Fibroblast of the conjunctiva (primary cell): ENCODE results near the gene MCAT.
"Not testable (repeated sequence)": the region's sequence is repeated elsewhere in the genome, so short reads cannot be mapped to it uniquely, and the experiment has no call there.

Experiments used
- DNase-seq: peaks from one replicate; pipeline ENCODE4 v3.0.0-alpha.2; 2010; ENCODE audit warnings: low read depth

MCAT gene

DNA sequence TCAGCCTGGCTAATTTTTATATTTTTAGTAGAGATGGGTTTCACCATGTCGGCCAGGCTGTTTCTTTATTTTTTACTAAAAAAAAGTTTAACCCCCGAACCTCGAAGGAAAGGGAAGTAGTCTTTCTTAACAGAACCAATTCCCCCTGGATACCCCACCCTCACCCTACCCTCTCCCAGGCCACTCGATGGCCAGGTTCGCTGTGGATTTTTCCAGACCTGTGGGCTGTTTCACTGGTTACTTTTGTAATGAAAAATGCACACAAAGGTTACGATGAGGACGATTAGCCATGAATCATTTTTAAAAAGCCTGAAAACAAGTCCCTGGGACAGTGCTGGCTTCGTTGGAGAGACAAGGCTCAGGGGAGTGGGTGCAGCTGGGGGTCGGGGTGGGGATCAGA is 10.7 kb upstream of the MCAT start:
- DNase-seq, result no peak

DNA sequence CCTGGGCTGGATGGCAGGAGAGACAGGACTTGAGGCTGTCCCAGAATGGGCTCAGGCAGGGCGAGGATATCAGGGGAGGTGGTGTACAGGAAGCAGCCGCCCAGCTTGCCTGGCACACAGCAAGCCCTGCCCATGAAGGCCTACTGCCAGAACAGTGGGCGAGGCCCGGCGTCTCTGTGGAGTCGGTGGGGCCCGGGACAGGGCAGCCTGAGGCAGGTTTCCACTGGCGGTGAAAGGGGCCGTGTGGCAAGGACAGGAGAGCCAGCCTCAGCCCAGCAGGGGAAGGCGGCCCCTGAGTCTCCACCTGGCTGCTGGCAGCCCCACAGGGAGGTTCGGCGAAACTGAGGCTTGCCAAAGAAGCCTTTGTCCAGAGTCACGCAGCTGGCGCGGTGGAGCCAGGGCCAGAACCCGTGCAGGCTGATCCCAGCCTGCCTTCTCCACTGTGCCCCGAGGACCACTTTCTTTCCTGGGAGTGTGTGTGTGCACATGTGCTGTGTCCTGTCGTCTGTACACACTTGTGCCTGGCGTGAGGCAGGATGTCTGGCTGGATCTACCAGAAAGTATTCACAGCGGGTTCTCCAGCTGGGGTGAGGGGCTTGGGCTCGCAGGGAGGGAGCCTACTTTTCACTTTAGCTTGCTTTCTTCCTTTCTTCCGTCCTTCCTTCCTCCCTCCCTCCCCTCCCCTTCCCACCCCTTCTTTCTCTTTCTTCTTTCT is 9.3 kb upstream of the MCAT start:
- DNase-seq, result peak; percentile 51

DNA sequence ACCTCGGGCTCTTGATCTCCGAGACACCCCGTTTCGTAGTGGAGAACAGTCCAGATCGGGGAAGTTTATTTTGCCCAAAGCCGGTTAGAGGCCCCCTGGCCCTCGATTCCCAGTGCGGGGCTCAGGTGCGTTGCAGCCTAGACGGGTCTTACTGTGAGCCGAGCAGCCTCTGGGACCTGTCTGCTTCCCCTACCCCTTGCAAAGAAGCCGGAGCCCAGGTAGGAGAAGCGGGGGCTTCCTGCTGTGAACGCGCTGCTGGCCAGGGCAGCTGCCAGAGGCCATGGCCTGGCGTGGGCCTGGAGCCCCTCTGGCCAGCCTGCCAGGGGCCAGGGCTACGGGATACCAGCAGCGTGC is 8.8 kb upstream of the MCAT start:
- DNase-seq, result no peak

DNA sequence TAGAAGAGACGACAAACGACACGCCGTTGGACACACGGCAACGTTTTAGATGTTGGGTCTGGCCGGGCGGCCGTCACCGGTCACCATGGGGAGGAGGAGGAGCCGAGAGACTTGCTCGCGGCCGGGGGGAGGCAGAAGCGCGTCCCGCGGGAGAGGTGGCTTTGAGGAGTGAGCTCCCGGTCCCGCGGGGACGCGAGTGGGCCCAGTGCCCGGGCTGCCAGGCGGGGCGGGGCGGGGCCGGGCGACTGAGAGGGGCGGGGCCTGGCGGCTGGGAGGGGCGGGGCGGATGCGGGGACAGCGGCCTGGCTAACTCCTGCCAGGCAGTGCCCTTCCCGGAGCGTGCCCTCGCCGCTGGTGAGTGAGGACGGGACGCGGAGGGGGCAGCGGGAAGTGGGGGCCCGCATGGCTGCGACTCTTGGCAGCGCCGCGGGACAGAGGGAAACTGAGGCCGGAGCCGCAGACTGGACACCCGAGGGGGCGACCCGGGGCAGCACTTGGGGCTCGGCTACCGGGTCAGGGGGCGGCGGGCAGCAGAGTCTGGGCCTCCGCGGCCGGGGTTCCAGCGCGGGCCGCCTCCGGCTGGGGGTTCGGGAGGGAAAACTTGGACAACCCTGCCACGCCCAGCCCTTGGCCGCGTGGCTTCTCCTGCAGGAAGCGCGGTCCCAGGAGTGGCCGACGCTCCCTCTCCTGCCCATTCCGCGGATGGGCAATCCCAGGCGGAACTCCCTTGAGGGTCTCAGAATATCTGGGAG is 8.2 kb upstream of the MCAT start, which contains the start of gene TSPO:
Gene TSPO (plus strand): TSS at position 309 of the 752 bp plus-strand sequence. CDS start 7,680 bp downstream, outside the sequence.
- DNase-seq, result no peak

DNA sequence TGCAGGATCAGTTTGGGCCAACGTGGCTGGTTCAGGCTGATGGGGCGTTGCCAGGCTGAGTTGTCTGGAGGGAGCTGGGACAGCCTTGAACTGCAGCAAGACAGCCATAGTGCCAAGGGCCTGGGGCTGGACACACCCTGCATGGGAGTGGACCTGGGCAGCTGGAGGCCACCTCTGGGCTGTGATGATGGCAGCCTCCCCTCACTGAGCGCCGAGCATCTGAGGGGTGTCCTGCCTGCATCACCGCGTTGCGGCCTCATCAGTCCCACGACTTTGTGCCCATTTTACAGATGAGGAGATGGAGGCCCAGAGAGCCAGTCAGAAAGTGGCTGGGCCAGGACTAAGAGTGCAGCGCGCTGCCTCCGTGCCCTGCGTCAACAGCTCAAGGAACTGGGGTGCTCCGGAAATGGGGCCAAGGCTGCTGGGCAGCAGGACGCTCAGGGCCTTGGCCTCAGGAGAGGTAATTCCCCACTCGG is 7.6 kb upstream of the MCAT start:
- DNase-seq, result no peak

DNA sequence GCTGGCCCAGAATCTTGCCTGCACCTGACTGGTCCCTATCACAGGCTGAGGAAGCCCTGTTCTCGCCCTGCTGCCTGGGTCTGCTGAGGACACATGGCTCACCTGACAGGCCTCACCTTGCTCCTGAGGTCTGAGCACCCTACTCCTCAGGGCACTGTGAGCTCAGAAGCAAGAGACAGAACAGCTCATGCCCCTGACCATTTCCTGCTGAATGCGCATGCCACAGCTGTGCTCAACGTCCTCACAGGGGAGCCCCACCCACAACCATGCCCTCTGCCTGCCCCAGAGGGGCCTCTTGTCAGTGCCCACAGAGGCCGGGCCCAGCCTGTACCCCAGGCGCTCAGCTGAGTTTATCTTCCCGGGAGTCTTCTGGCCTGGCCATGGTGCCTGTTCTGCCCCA is 5.4 kb upstream of the MCAT start:
- DNase-seq, result no peak

DNA sequence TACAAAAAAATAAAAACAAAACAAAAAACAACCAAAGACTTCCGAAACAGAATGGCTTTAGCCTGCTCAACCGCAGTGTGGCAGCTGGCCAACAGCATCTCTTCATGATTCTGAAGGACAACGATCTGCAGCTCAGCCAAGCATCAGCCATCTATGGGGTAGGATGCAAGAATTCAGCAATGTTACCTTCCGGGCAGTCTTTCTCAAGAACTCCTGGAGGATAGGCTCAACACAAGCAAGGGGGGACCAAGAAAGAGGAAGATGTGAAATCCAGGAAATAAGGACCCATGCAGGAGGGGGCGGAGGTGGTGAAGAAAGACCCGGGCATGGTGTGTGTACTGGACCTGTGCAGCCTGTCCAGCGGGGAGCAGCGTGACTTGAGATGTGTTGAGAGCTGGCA is 4.6 kb upstream of the MCAT start:
- DNase-seq, result no peak

DNA sequence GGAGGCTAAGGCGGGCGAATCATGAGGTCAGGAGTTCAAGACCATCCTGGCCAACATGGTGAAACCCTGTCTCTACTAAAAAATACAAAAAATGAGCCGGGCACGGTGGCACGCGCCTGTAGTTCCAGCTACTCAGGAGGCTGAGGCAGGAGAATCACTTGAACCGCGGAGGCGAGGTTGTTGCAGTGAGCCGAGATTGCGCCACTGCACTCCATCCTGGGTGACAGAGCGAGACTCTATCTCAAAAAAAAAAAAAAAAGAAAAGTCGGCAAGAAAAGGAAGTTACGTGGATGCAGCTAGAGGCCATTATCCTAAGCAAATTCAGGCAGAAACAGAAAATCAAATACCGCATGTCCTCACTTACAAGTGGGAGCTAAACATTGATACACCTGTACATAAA is 3.1 kb upstream of the MCAT start:
- DNase-seq, result not testable (repeated sequence)

DNA sequence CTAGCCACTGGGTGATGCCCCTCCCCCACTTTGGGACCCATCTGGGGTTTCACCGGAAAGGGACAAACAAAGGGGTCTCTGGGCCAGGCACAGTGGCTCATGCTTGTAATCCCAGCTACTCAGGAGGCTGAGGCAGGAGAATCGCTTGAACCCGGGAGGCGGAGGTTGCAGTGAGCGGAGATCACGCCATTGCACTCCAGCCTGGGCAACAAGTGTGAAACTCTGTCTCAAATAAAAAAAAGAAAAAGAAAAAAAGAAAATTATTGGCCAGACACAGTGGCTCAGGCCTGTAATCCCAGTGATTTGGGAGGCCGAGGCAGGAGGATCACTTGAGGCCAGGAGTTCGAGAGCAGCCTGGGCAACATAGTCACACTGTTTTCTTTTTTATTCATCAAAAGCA is 2.2 kb upstream of the MCAT start:
- DNase-seq, result not testable (repeated sequence)

DNA sequence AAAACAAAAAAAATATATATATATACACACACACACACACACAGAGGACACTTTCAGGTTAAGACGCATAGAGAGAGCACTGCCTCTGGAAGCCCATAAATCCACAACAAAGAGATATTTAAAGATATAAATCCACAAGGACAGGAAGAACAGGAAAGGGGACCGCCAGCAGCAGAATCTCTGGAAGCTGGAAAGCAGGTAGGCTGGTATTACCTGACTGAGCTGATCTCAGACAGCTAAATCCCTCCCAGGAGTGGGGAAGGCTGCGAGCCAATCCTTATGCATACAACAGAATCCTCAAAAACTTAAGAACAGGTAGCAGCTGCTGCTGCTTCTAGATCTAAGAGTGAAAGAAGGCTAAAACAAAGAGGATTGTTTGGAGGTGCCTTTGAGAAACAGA is 1.8 kb upstream of the MCAT start:
- DNase-seq, result no peak

DNA sequence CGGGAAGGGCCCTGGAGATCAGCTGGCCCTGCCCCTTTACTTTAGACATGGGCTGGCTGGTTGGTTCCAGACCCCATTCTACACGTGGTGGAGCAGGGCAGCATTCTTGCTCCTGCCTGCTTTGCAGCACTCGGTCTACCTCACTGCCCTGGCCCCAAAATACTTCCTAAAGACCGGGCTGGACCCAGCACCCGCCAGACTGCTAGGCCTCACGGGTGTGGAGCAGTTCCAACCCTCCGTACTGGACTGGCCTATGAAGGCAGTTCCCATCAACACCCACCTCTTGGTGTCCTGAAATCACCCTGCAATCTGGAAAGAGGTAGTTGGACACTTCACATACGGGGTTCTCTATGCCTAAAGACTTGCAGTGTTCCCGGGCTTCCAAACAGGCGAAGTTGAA is 6.4 kb downstream of the MCAT start:
- DNase-seq, result no peak

DNA sequence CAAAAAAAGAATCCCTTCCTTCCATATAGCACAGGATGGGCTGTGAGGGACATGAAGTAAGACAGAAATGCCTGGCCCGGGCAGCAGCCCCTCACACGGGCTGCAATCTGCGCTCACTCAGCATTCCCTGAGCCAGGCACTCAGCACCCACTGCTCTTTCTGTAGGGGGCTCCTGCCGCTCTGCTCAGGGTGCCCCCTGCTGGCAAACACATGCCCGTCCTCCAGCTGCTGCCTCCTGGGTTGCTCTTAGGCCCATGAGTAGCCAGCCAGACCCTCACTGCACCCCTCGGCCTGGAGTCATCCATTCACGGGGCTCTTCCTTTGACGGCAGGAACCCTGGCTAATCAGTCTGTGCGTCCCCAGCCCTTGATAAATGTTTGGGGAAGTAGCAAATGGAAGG is 6.9 kb downstream of the MCAT start:
- no peak for DNase-seq

DNA sequence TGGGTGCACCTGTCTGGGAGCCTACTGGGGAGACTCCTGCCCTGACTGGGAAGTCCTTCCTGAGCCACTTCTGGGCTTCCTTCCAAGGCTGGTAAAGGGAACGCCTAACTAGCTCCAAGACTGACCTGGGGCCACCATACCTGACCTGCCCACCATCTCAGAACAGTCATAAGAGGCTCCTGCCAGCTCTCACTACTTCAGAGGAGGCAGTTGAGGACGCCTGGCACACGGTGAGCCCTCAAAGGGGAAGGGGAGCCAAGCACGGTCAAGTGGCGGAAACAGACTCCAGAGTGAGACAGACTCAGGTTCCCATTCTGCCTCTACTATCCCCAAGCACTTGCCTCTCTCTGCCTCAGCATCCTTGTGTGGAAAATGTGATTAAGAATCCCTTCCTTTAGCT is 7.6 kb downstream of the MCAT start:
- DNase-seq, result no peak

DNA sequence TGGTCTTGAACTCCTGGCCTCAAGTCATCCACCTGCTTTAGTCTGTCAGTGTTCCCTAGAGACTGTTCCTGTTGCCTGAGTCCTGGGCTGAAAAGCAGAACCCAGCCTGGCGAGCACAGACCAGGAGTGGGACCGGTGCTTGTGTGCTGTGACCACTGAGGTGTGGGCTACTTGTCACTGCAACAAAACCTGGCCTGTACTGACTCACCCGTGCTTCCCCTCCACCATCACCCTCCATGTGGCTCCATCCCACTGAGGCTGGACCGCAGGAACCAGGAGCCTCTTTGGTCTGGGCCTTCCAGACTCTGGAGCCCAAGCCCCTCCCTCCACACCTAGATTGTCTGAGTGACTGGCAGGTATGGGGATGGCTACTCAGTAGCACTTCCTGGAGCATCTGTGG is 8.6 kb downstream of the MCAT start:
- no peak for DNase-seq

DNA sequence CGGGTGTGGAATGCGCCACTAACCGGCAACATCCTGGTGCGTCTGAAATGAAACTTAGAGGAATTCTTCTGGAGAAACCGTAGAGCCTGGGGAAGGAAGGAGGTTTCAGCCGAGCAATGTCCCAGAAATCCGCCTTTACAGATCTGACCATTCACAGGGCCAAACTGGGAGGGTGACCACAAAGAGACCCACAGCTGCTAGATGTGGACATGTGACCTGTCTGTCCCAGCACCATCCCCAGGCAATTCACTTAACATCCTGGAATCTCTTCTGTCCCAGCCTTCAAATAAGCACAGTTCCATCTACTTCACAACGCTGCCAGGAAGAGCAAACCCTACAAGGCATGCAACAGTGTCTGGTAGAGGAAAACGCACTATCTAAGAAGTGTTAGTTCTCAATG is 9.8 kb downstream of the MCAT start:
- DNase-seq, result no peak

DNA sequence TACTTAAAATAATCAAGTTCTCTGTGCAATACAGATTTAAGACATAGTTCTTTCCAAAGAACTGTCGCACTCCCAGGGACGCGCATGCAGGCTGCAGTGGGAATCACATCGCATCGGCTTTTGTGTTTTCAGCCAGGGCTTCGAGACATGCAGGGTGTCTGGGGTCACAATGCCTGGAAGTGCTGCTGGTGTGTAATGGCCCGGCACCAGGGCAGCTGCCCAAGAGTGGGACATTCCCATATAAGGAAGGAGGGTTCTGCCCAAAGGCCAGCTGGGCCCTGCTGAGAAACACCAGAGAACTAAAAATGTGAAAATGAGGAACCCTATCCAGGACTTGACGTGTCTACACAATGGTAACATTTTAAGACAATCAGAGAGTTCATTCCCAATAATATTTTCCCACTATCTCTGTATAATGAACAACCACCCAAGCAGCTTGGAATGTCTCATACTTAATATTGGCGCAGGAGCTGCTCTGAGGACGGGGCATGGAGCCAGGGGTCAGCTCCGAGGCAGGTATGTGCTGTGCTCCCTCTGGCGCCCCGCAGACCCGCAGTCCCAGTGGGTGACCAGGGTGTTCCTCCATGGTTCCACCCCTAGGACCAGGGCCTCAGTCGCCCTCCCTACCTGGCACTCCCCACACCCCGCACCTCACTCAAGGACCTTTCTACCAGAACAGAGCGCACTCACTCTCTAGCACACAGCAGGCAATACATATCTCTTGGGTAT is 11.3 kb downstream of the MCAT start:
- no peak for DNase-seq

DNA sequence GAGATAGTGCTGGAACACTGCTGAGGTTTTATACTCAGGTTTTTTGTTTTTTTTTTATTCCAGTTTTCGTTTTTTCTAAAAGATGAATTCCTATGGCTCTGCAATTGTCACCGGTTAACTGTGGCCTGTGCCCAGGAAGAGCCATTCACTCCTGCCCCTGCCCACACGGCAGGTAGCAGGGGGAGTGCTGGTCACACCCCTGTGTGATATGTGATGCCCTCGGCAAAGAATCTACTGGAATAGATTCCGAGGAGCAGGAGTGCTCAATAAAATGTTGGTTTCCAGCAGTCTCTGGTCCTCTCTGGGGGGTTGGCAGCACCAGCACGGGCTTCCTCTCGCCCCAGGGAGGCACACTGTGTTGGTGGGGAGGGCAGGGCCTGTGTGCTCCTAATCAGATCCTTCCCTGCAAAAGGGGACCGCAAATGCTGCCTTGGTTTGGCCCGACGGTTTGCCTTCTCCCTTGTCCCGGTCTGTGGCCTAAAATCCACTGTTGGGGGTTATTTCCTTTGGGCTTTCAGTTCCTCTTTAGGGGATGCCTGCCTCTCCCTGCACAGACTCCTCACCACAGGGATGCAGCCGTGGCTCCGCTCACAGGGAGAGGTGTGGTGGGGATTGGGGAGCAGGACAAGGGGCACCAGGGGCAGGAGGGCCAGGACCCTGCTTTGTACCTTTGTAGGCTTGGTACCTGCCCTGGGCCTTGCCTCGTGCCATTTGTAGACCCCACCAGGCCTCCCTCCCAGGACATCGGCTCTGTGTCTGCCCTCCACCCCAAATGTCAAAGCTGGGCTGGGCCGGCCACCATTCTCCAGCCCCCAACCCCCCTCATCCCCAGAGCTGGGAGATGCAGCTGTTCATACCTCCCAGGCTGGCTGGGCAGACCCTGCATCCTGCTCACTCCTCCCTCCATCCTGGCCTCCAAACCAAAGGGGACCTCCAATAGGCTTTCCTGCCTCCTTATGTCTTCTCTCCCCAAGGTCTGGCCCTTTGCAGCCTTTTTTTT is 13.5 kb downstream of the MCAT start:
- DNase-seq, result no peak

DNA sequence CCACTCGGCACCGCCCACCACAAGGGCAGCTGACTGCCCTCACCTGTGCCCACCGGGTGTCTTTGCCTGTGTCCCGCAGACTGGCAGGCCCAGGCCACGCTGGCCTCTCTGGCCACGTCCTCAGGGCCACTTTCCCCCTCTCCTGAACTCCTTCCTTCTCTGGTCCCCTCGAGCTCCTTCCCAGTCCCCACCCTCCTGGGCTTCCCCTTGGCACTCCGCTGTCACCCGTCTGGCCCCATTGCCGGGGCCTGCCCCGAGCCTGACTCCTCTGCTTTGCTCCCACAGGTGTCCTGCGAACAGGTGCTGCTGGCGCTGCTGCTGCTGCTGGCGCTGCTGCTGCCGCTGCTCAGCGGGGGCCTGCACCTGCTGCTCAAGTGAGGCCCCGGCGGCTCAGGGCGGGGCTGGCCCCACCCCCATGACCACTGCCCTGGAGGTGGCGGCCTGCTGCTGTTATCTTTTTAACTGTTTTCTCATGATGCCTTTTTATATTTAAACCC is 14.2 kb downstream of the MCAT start:
- no peak for DNase-seq

DNA sequence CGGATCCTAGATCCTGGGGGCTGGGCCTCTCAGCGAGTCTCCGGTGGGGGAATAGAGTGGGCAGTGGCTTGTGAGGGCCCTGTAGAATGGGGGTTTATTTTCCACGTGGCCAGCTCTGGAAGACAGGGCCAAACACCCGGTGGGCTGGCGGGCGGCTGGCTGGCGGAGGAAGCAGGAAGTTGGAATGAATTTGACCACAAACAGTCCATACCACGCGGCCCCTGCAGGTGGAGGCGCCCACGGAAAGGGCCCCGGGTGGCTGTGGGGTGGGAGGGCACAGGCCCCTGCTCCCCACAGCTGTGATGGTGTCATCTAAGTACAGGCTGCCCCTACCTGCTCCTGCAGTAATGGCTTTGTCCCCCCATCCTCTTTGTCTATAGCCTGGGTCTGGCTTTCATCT is 15.1 kb downstream of the MCAT start:
- DNase-seq, result no peak

DNA sequence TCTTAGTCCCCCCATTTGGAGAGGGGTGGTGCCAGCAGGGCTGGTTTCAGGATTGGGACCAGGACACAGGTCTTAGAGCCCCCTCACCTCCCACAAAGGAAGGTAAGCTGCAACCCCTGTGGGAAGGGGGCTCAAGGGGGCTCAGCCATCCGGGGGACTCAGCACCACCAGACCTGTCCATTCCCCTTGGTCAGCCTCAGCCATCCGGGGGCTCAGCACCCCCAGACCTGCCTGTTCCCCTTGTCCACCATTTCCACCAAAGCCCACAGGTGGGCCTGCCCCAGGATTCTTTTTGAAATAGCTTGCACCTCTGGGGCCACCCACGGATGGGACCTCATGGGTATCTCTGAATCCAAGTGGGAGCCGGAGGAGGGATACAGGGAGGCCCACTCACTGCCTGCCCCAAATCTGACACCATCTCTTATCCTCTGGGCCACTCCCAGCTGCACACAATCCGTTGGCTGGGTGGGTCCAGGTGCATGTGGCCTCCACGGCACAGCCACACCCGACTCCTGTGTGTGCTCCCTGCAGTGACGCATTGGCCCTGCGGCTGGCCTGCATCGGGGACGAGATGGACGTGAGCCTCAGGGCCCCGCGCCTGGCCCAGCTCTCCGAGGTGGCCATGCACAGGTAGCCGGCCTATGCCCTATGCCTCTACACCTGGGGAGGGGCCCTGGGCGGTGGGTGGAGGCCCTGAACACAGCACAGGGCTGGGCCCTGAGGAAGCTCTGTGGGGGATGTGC is 15.9 kb downstream of the MCAT start:
- no peak for DNase-seq
